Mesothelial cell of epicardium (in vitro differentiated cells): ENCODE measurements around the gene MS4A10. TPM values are rescaled to one million over a fixed set of nuclear protein-coding genes. Genes with fewer than 3 reads are reported as not detected.

Experiments
- DNase-seq, 2 experiments: peaks; one replicate each; pipeline ENCODE4 v3.0.0; 2021; ENCODE audit warnings: low spot score in 2 of 2; ENCODE audit not compliant: unreplicated experiment in 2 of 2
- H3K27ac Mint-ChIP-seq: 2 replicates; pipeline ENCODE4 v1.8.0; 2021; ENCODE audit warnings: mixed read lengths
- H3K27me3 Mint-ChIP-seq: 2 replicates; pipeline ENCODE4 v1.8.0; 2021; ENCODE audit warnings: low read depth, mixed read lengths
- H3K36me3 Mint-ChIP-seq: 2 replicates; pipeline ENCODE4 v1.8.0; 2021; ENCODE audit warnings: mixed read lengths
- H3K4me1 Mint-ChIP-seq: 2 replicates; pipeline ENCODE4 v1.8.0; 2021; ENCODE audit warnings: mixed read lengths
- H3K4me3 Mint-ChIP-seq: 2 replicates; pipeline ENCODE4 v1.8.0; 2021; ENCODE audit warnings: mild to moderate bottlenecking, moderate library complexity, mixed read lengths
- H3K9me3 Mint-ChIP-seq: 2 replicates; pipeline ENCODE4 v1.8.0; 2021; ENCODE audit warnings: mixed read lengths
- CTCF ChIP-seq: fragments of 200-600 bp; sonication (generic); IDR thresholded peaks from one replicate; pipeline ENCODE4 v1.5.0; 2021; ENCODE audit warnings: antibody characterized with exemption; ENCODE audit not compliant: unreplicated experiment
- total RNA-seq: library from RNA; stranded (reverse); gene quantifications from 3 replicates; pipeline ENCODE4 v1.2.1, GENCODE V29; 2021

MS4A10 gene
- total RNA-seq, 1 donor from 2014 or later, result not detected

- H3K4me3 Mint-ChIP-seq, result no peak overlapping the region
- no peak overlapping the region for H3K27ac Mint-ChIP-seq
- no peaks in the 10 kb centered on the region for H3K36me3 Mint-ChIP-seq
- TF ChIP-seq CTCF, result no peak
- no peak for DNase-seq
- H3K4me1 Mint-ChIP-seq, result peaks cover 5% of the 10 kb centered on the region
- peaks cover 6% of the 10 kb centered on the region for H3K9me3 Mint-ChIP-seq
- H3K27me3 Mint-ChIP-seq, result peaks cover 12% of the 10 kb centered on the region
Measured at GRCh38 chr11:60747359-60747873, 37.7 kb upstream of the MS4A10 start.

GRCh38 chr11:60748225-60748624 is 36.9 kb upstream of the MS4A10 start:
- H3K4me1 Mint-ChIP-seq, result peaks cover 5% of the 10 kb centered on the region
- DNase-seq, result no peak
- H3K4me3 Mint-ChIP-seq, result no peak overlapping the region
- H3K27ac Mint-ChIP-seq, result no peak overlapping the region
- TF ChIP-seq CTCF, result no peak
- H3K36me3 Mint-ChIP-seq, result no peaks in the 10 kb centered on the region
- peaks cover 16% of the 10 kb centered on the region for H3K27me3 Mint-ChIP-seq
- no peaks in the 10 kb centered on the region for H3K9me3 Mint-ChIP-seq

- H3K27me3 Mint-ChIP-seq, result peaks cover 19% of the 10 kb centered on the region
- H3K4me1 Mint-ChIP-seq, result peaks cover 5% of the 10 kb centered on the region
- no peaks in the 10 kb centered on the region for H3K36me3 Mint-ChIP-seq
- DNase-seq, result no peak
- no peak overlapping the region for H3K27ac Mint-ChIP-seq
- no peaks in the 10 kb centered on the region for H3K9me3 Mint-ChIP-seq
- no peak for TF ChIP-seq CTCF
- no peak overlapping the region for H3K4me3 Mint-ChIP-seq
Measured at GRCh38 chr11:60748821-60749220, 36.3 kb upstream of the MS4A10 start.

- Mint-ChIP-seq H3K4me3 (no peak overlapping the region), H3K36me3 (no peaks in the 10 kb centered on the region), H3K9me3 (no peaks in the 10 kb centered on the region), H3K27ac (no peak overlapping the region), H3K27me3 (peaks cover 19% of the 10 kb centered on the region), H3K4me1 (no peaks in the 10 kb centered on the region)
- DNase-seq, result no peak
- no peak for TF ChIP-seq CTCF
Measured at GRCh38 chr11:60750911-60751310, 34.2 kb upstream of the MS4A10 start.

GRCh38 chr11:60753309-60753708 is 31.8 kb upstream of the MS4A10 start:
- H3K4me1 Mint-ChIP-seq, result no peaks in the 10 kb centered on the region
- H3K36me3 Mint-ChIP-seq, result no peaks in the 10 kb centered on the region
- H3K27ac Mint-ChIP-seq, result no peak overlapping the region
- no peak overlapping the region for H3K4me3 Mint-ChIP-seq
- no peak for TF ChIP-seq CTCF
- DNase-seq, result no peak
- H3K27me3 Mint-ChIP-seq, result peaks cover 19% of the 10 kb centered on the region
- H3K9me3 Mint-ChIP-seq, result no peaks in the 10 kb centered on the region

GRCh38 chr11:60754887-60755286 is 30.2 kb upstream of the MS4A10 start:
- peaks cover 19% of the 10 kb centered on the region for H3K27me3 Mint-ChIP-seq
- no peak overlapping the region for H3K27ac Mint-ChIP-seq
- H3K4me3 Mint-ChIP-seq, result no peak overlapping the region
- TF ChIP-seq CTCF, result no peak
- H3K9me3 Mint-ChIP-seq, result no peaks in the 10 kb centered on the region
- no peaks in the 10 kb centered on the region for H3K36me3 Mint-ChIP-seq
- DNase-seq, result no peak
- H3K4me1 Mint-ChIP-seq, result peaks cover 12% of the 10 kb centered on the region
